Activated CD8-positive, alpha-beta T cell treated with anti-CD3 and anti-CD28 coated beads, Interleukin-2, amount 10 ng/mL, durations not matched to agents 7 days and 5 days (primary cell): ENCODE results near the gene CTNNA2. TPM values are rescaled to one million over a fixed set of nuclear protein-coding genes. Genes with fewer than 3 reads are reported as not detected.
"Not testable (repeated sequence)": the region's sequence is repeated elsewhere in the genome, so short reads cannot be mapped to it uniquely, and the experiment has no call there.

Experiments
- ATAC-seq: fragments of 150-1000 bp; cut with Tn5 transposase; one replicate; pipeline ENCODE4 v1.10.0; 2021; ENCODE audit warnings: moderate library complexity
- CTCF ChIA-PET: fragments of 350-600 bp; sonication (Branson Sonifier 250); formaldehyde crosslinking; loops from one replicate; lab custom pipeline; 2021; ENCODE audit warnings: antibody characterized with exemption; lab: Charles Lee
- POLR2A ChIA-PET: fragments of 350-600 bp; sonication (Branson Sonifier 250); formaldehyde crosslinking; loops from one replicate; lab custom pipeline; 2021; ENCODE audit warnings: antibody characterized with exemption; lab: Charles Lee
- DNase-seq: peaks from one replicate; pipeline ENCODE4 v3.0.0-alpha.2; 2020
- H3K27ac Mint-ChIP-seq: one replicate; pipeline ENCODE4 v1.8.0; 2021; ENCODE audit warnings: mild to moderate bottlenecking, mixed read lengths
- H3K27me3 Mint-ChIP-seq: one replicate; pipeline ENCODE4 v1.8.0; 2021; ENCODE audit warnings: low read depth, mixed read lengths
- H3K36me3 Mint-ChIP-seq: one replicate; pipeline ENCODE4 v1.8.0; 2021; ENCODE audit warnings: low read depth, mixed read lengths
- H3K4me1 Mint-ChIP-seq: one replicate; pipeline ENCODE4 v1.8.0; 2021; ENCODE audit warnings: low read depth, mixed read lengths
- H3K4me3 Mint-ChIP-seq: one replicate; pipeline ENCODE4 v1.8.0; 2021; ENCODE audit warnings: mild to moderate bottlenecking, mixed read lengths
- H3K9me3 Mint-ChIP-seq: one replicate; pipeline ENCODE4 v1.8.0; 2022; ENCODE audit warnings: mixed read lengths; ENCODE audit not compliant: insufficient read depth
- total RNA-seq, 2 experiments: library from RNA; stranded (reverse); gene quantifications; one replicate each; pipeline ENCODE4 v1.2.3, GENCODE V29; 2021

CTNNA2 gene
- total RNA-seq, 2 experiments from 2014 or later, result not detected

DNA sequence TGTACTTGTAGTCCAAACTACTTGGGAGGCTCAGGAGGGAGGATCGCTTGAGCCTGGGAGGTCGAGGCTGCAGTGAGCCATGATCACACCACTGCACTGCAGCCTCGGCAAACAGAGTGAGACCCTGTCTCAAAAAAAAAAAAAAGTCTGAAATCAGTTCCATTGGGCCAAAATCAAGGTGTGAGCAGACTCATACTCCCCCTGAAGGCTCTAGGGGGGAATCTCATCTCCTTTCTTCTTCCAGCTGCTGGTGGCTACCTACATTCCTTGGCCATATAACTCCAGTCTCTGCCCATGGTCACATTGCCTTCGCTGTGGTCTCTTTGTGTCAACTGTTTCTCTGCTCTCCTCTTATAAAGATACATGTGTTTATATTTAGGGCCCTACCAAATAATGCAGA is 557.7 kb downstream of the CTNNA2 start:
- POLR2A ChIA-PET, result no interaction called here
- Mint-ChIP-seq H3K4me3 (no peak overlapping the region), H3K36me3 (no peaks in the 10 kb centered on the region), H3K27me3 (no peaks in the 10 kb centered on the region), H3K4me1 (no peaks in the 10 kb centered on the region), H3K9me3 (no peaks in the 10 kb centered on the region), H3K27ac (no peak overlapping the region)
- DNase-seq (no peak), ATAC-seq (no peak)
- CTCF ChIA-PET, result no interaction called here

DNA sequence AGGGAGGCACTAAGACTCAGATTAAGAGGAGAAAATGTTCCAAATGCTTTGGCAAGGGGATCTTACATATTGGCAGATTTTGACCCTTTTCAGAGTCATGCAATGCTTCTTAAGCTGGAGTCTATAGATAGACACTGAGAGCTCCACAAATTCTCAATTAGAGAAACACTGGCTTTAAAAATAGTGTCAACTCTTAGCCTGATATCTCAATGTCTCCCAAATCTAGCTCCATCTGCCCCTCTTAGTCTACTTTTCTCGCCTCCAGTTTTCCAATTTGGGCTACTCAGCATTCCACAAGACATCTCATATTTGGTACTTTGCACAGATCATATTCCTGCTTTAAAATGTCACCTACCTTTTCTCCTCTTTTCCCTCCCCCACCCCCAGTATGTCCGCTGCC is 559.1 kb downstream of the CTNNA2 start:
- Mint-ChIP-seq H3K4me3 (no peak overlapping the region), H3K9me3 (no peaks in the 10 kb centered on the region), H3K36me3 (no peaks in the 10 kb centered on the region), H3K27me3 (no peaks in the 10 kb centered on the region), H3K4me1 (no peaks in the 10 kb centered on the region), H3K27ac (no peak overlapping the region)
- ChIA-PET CTCF (no interaction called here), POLR2A (interaction anchor here (0.7 kb wide), 1 partner anchor 287 kb away, joined by 3 read pairs; no protein-coding TSS in a partner anchor)
- ATAC-seq (no peak), DNase-seq (no peak)

- Mint-ChIP-seq H3K36me3 (no peaks in the 10 kb centered on the region), H3K4me3 (no peak overlapping the region), H3K27ac (no peak overlapping the region), H3K4me1 (no peaks in the 10 kb centered on the region), H3K9me3 (no peaks in the 10 kb centered on the region), H3K27me3 (no peaks in the 10 kb centered on the region)
- no peak for ATAC-seq
- ChIA-PET CTCF (no interaction called here), POLR2A (no interaction called here)
- DNase-seq, result peak; percentile 31
Observed at GRCh38 chr2:80073134-80073561, 560.3 kb downstream of the CTNNA2 start.

GRCh38 chr2:80074321-80075070 is 561.6 kb downstream of the CTNNA2 start:
- ATAC-seq (no peak), DNase-seq (no peak)
- ChIA-PET POLR2A (no interaction called here), CTCF (no interaction called here)
- no peaks in the 10 kb centered on the region for H3K9me3 Mint-ChIP-seq
- no peaks in the 10 kb centered on the region for H3K4me1 Mint-ChIP-seq
- H3K4me3 Mint-ChIP-seq, result no peak overlapping the region
- H3K36me3 Mint-ChIP-seq, result no peaks in the 10 kb centered on the region
- no peak overlapping the region for H3K27ac Mint-ChIP-seq
- H3K27me3 Mint-ChIP-seq, result no peaks in the 10 kb centered on the region

GRCh38 chr2:80075719-80076118 is 562.9 kb downstream of the CTNNA2 start:
- Mint-ChIP-seq H3K4me1 (no peaks in the 10 kb centered on the region), H3K4me3 (no peak overlapping the region), H3K27ac (no peak overlapping the region), H3K36me3 (no peaks in the 10 kb centered on the region), H3K9me3 (no peaks in the 10 kb centered on the region), H3K27me3 (no peaks in the 10 kb centered on the region)
- CTCF ChIA-PET, result no interaction called here
- POLR2A ChIA-PET, result no interaction called here
- ATAC-seq (no peak), DNase-seq (no peak)

DNA sequence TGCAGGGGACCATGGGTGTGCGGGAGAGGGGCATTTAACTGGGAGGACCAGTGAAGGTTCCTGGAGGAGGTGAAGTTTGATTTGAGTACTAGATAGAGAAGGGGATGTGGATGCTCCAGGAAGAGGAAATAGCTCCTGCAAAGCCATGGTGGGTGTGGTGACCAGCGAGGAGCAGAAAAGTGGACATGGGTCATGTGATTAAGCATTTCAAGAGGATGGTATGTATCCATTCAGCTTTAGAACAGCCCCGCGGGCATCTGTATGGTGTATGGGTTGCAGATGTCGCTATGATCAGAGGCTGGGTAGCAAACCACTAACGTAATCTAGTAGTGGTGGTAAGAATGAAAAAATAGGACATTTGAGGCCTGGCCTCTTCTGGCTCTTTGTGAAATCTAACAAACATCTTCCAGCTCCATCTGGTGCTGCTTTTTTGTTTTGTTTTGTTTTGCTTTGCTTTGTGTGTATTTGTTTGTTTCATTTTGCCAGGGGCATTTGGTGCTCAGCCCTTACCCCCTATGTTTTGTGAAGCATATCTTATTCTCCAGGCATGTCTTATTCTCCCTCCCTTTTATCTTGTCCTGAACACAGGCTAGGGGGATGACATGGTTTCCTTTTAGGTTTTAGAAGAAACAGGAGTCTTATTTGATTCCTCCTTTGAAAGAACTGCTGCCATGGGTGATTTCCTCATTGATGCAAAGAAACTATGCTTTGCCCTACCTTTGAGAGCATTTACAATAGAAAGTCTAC is 565.6 kb downstream of the CTNNA2 start:
- POLR2A ChIA-PET, result no interaction called here
- CTCF ChIA-PET, result no interaction called here
- H3K27me3 Mint-ChIP-seq, result no peaks in the 10 kb centered on the region
- DNase-seq (no peak), ATAC-seq (no peak)
- no peak overlapping the region for H3K27ac Mint-ChIP-seq
- H3K4me3 Mint-ChIP-seq, result no peak overlapping the region
- no peaks in the 10 kb centered on the region for H3K9me3 Mint-ChIP-seq
- H3K36me3 Mint-ChIP-seq, result no peaks in the 10 kb centered on the region
- no peaks in the 10 kb centered on the region for H3K4me1 Mint-ChIP-seq

- Mint-ChIP-seq H3K9me3 (no peaks in the 10 kb centered on the region), H3K36me3 (no peaks in the 10 kb centered on the region), H3K27me3 (no peaks in the 10 kb centered on the region), H3K27ac (no peak overlapping the region), H3K4me3 (no peak overlapping the region), H3K4me1 (no peaks in the 10 kb centered on the region)
- ChIA-PET CTCF (no interaction called here), POLR2A (no interaction called here)
- ATAC-seq (no peak), DNase-seq (no peak)
Observed at GRCh38 chr2:80080957-80081356, 568.1 kb downstream of the CTNNA2 start.

DNA sequence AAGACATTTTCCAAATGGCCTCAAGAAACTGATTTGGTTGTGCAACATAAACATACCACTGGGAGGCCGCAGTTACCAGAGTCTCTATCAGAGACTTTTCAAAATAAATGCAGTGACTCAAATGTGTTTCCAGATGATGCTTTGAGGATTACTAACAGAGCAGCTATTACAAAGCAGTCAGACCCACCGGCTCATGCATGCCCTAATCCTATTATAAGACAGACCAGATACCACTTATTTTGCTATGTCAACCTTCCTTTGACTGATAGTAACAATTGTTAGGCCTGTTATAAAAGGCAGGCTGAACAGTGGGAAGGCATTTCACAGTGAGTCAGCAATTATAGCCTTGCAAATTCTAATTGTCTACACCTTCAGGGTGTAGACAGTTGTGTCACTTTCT is 574.0 kb downstream of the CTNNA2 start:
- Mint-ChIP-seq H3K27me3 (no peaks in the 10 kb centered on the region), H3K9me3 (no peaks in the 10 kb centered on the region), H3K4me3 (no peak overlapping the region), H3K36me3 (no peaks in the 10 kb centered on the region), H3K27ac (no peak overlapping the region), H3K4me1 (no peaks in the 10 kb centered on the region)
- ChIA-PET POLR2A (no interaction called here), CTCF (no interaction called here)
- ATAC-seq, result no peak
- no peak for DNase-seq

- Mint-ChIP-seq H3K9me3 (no peaks in the 10 kb centered on the region), H3K27me3 (no peaks in the 10 kb centered on the region), H3K36me3 (no peaks in the 10 kb centered on the region), H3K27ac (no peak overlapping the region), H3K4me3 (no peak overlapping the region), H3K4me1 (no peaks in the 10 kb centered on the region)
- ChIA-PET POLR2A (no interaction called here), CTCF (no interaction called here)
- ATAC-seq (no peak), DNase-seq (no peak)
Observed at GRCh38 chr2:80091237-80091636, 578.4 kb downstream of the CTNNA2 start.

DNA sequence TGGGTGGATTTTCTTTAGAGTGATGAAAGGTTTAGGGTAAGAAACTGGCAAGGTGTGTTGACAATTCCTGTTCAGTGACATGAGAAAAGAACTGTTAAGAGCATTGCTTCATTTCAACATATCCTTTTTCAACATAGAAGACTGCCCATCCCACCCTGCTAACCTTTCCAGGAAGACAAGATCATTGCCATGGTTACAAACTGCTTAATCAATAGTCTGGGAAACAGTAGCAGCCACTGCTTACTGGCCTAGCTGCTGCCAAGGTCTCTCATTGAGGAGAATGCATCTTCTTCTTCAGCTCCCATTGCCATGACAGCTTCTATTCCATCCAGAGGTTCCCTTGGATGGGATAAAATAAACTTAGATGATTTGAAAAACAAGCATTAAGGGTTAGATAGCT is 579.6 kb downstream of the CTNNA2 start:
- Mint-ChIP-seq H3K27ac (no peak overlapping the region), H3K27me3 (no peaks in the 10 kb centered on the region), H3K4me3 (no peak overlapping the region), H3K9me3 (no peaks in the 10 kb centered on the region), H3K36me3 (no peaks in the 10 kb centered on the region), H3K4me1 (no peaks in the 10 kb centered on the region)
- ATAC-seq (no peak), DNase-seq (no peak)
- ChIA-PET CTCF (no interaction called here), POLR2A (no interaction called here)

GRCh38 chr2:80098503-80098902 is 585.7 kb downstream of the CTNNA2 start:
- CTCF ChIA-PET, H3K9me3 Mint-ChIP-seq, H3K27ac Mint-ChIP-seq, H3K36me3 Mint-ChIP-seq, H3K4me1 Mint-ChIP-seq, ATAC-seq, POLR2A ChIA-PET, H3K27me3 Mint-ChIP-seq, DNase-seq, H3K4me3 Mint-ChIP-seq: not testable (repeated sequence)

- Mint-ChIP-seq H3K36me3 (no peaks in the 10 kb centered on the region), H3K27ac (no peak overlapping the region), H3K4me1 (no peaks in the 10 kb centered on the region), H3K4me3 (no peak overlapping the region), H3K9me3 (peaks cover 3% of the 10 kb centered on the region), H3K27me3 (no peaks in the 10 kb centered on the region)
- CTCF ChIA-PET, result no interaction called here
- DNase-seq, result no peak
- ATAC-seq, result no peak
- POLR2A ChIA-PET, result no interaction called here
Observed at GRCh38 chr2:80102026-80102425, 589.2 kb downstream of the CTNNA2 start.
